WTC11 (cell line): ENCODE data around the gene ZZZ3.

Source experiments
- CREB1 ChIP-seq: sonication (generic); formaldehyde crosslinking; IDR thresholded peaks from 2 replicates; pipeline ENCODE4 v1.8.0; 2023; ENCODE audit warnings: mild to moderate bottlenecking, missing genetic modification reagents
- E2F5 ChIP-seq: sonication (generic); formaldehyde crosslinking; IDR thresholded peaks from 2 replicates; pipeline ENCODE4 v1.8.1; 2022; ENCODE audit warnings: mild to moderate bottlenecking, moderate library complexity, missing genetic modification reagents
- EMX1 ChIP-seq: fragments of 250-450 bp; sonication (Bioruptor Pico); IDR thresholded peaks from 2 replicates; pipeline ENCODE4 v1.8.0; 2021; ENCODE audit warnings: mild to moderate bottlenecking
- FOXP1 ChIP-seq: sonication (generic); formaldehyde crosslinking; IDR thresholded peaks from 2 replicates; pipeline ENCODE4 v1.8.0; 2022; ENCODE audit warnings: missing genetic modification reagents, mild to moderate bottlenecking, moderate library complexity, borderline replicate concordance
- ZSCAN18 ChIP-seq: fragments of 250-450 bp; sonication (Bioruptor Pico); IDR thresholded peaks from 2 replicates; pipeline ENCODE4 v2.1.2; 2022; ENCODE audit warnings: mild to moderate bottlenecking, moderate library complexity
- TF ChIP-seq, protein P1 (sequence below): fragments of 200-600 bp; IDR thresholded peaks from 2 replicates; pipeline ENCODE4 v1.8.0; 2022; ENCODE audit warnings: antibody characterized with exemption
- TF ChIP-seq, protein P2 (sequence below): sonication (generic); formaldehyde crosslinking; IDR thresholded peaks from 2 replicates; pipeline ENCODE4 v1.8.0; 2022; ENCODE audit warnings: mild to moderate bottlenecking, missing genetic modification reagents

DNA sequence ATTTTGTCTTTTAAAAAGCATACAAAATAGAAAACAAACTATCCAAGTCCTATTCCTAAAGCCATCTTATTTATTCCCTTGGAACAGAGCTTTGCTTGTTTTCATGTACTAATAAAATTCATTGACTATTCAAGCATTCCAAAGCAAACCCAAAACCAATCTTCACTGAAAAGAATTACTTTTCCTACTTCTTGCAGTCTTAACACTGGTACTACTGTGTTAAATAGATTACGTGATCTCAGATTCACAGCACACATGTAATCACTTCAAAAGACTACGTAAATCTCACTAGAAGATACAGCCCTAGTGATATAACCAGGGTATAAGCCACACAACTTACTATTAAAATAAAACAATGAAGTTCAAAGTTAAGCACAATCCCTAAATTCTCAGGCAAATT, 39.0 kb downstream of the ZZZ3 start:
- TF ChIP-seq, protein P1, sequence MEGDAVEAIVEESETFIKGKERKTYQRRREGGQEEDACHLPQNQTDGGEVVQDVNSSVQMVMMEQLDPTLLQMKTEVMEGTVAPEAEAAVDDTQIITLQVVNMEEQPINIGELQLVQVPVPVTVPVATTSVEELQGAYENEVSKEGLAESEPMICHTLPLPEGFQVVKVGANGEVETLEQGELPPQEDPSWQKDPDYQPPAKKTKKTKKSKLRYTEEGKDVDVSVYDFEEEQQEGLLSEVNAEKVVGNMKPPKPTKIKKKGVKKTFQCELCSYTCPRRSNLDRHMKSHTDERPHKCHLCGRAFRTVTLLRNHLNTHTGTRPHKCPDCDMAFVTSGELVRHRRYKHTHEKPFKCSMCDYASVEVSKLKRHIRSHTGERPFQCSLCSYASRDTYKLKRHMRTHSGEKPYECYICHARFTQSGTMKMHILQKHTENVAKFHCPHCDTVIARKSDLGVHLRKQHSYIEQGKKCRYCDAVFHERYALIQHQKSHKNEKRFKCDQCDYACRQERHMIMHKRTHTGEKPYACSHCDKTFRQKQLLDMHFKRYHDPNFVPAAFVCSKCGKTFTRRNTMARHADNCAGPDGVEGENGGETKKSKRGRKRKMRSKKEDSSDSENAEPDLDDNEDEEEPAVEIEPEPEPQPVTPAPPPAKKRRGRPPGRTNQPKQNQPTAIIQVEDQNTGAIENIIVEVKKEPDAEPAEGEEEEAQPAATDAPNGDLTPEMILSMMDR, result no peak
- TF ChIP-seq E2F5 (CRISPR knock-in tag), result no peak
- TF ChIP-seq EMX1, result no peak
- no peak for TF ChIP-seq CREB1
- no peak for TF ChIP-seq ZSCAN18 (CRISPR knock-in tag)
- TF ChIP-seq FOXP1 (CRISPR knock-in tag), result no peak
- TF ChIP-seq, protein P2, sequence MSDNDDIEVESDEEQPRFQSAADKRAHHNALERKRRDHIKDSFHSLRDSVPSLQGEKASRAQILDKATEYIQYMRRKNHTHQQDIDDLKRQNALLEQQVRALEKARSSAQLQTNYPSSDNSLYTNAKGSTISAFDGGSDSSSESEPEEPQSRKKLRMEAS, result no peak
